A673 (cell line): ENCODE measurements around the gene DMD. TPM values are rescaled to one million over a fixed set of nuclear protein-coding genes. Genes with fewer than 3 reads are reported as not detected.

Source experiments
- BruUV-seq: library from RNA; stranded (reverse); fragments of 400-500 nt; replicated peaks from 2 replicates; lab custom pipeline; 2021; lab: Mats Ljungman, UMichigan
- CTCF ChIA-PET: fragments of 300-600 bp; sonication (Branson Sonifier 250); formaldehyde crosslinking; loops from one replicate; lab custom pipeline; 2022; ENCODE audit warnings: antibody characterized with exemption; lab: Charles Lee
- POLR2A ChIA-PET: fragments of 300-600 bp; sonication (Branson Sonifier 250); formaldehyde crosslinking; loops from one replicate; lab custom pipeline; 2022; ENCODE audit warnings: antibody characterized with exemption; ENCODE audit not compliant: low non-redundant PET; lab: Charles Lee
- DNase-seq: peaks from one replicate; pipeline ENCODE4 v3.0.0-alpha.2; 2015; ENCODE audit warnings: low spot score
- H3K27ac ChIP-seq: fragments of 200-600 bp; sonication (generic); 2 replicates; pipeline ENCODE4 v1.5.1; 2016; ENCODE audit warnings: mixed run types, low read depth, mild to moderate bottlenecking, mixed read lengths, antibody characterized with exemption, low read length; ENCODE audit not compliant: poor library complexity, severe bottlenecking
- H3K27me3 ChIP-seq: fragments of 200-600 bp; sonication (generic); replicated peaks from 2 replicates; pipeline ENCODE4 v1.6.1; 2017; ENCODE audit warnings: mixed run types, low read depth, mild to moderate bottlenecking, mixed read lengths, antibody characterized with exemption, low read length; ENCODE audit not compliant: insufficient read depth, poor library complexity
- H3K36me3 ChIP-seq: fragments of 200-600 bp; sonication (generic); 2 replicates; pipeline ENCODE4 v1.6.1; 2016; ENCODE audit warnings: mixed run types, mild to moderate bottlenecking, mixed read lengths, antibody characterized with exemption, low read length; ENCODE audit not compliant: insufficient read depth, poor library complexity, severe bottlenecking
- H3K4me1 ChIP-seq: fragments of 200-600 bp; sonication (generic); 2 replicates; pipeline ENCODE4 v1.6.1; 2017; ENCODE audit warnings: mixed run types, mild to moderate bottlenecking, mixed read lengths, antibody characterized with exemption, low read length; ENCODE audit not compliant: insufficient read depth, poor library complexity, severe bottlenecking
- H3K4me3 ChIP-seq: fragments of 200-600 bp; sonication (generic); 2 replicates; pipeline ENCODE4 v1.5.1; 2016; ENCODE audit warnings: low read depth, mixed run types, mild to moderate bottlenecking, mixed read lengths, low read length; ENCODE audit not compliant: poor library complexity, severe bottlenecking
- H3K9me3 ChIP-seq: fragments of 200-600 bp; sonication (generic); 2 replicates; pipeline ENCODE4 v1.6.1; 2016; ENCODE audit warnings: mixed run types, low read depth, mild to moderate bottlenecking, mixed read lengths, antibody characterized with exemption, low read length; ENCODE audit not compliant: poor library complexity, severe bottlenecking
- EZH2 ChIP-seq: fragments of 200-600 bp; sonication (generic); IDR thresholded peaks from 2 replicates; pipeline ENCODE4 v1.6.1; 2017; ENCODE audit warnings: borderline replicate concordance, low read depth, mild to moderate bottlenecking, mixed read lengths, antibody characterized with exemption, low read length; ENCODE audit not compliant: poor library complexity, severe bottlenecking
- intact Hi-C: fragments of 100-400 bp; cut with micrococcal nuclease; formaldehyde crosslinking; loops from one replicate; pipeline ENCODE4 v1.10.0; 2022; ENCODE audit not compliant: unreplicated experiment
- total RNA-seq: library from RNA; stranded (reverse); gene quantifications from 2 replicates; pipeline ENCODE4 v1.2.3, GENCODE V29; 2021
- TF ChIP-seq, protein P1 (sequence below): fragments of 300-800, 200-600 bp; sonication (generic); conservative IDR thresholded peaks from 2 replicates; pipeline ENCODE4 v1.5.1; 2017; ENCODE audit warnings: low read depth, mild to moderate bottlenecking, antibody characterized with exemption, low read length, moderate library complexity, mixed read lengths

The DMD gene
- total RNA-seq, 1 experiment from 2014 or later: 5.4 TPM

DNA sequence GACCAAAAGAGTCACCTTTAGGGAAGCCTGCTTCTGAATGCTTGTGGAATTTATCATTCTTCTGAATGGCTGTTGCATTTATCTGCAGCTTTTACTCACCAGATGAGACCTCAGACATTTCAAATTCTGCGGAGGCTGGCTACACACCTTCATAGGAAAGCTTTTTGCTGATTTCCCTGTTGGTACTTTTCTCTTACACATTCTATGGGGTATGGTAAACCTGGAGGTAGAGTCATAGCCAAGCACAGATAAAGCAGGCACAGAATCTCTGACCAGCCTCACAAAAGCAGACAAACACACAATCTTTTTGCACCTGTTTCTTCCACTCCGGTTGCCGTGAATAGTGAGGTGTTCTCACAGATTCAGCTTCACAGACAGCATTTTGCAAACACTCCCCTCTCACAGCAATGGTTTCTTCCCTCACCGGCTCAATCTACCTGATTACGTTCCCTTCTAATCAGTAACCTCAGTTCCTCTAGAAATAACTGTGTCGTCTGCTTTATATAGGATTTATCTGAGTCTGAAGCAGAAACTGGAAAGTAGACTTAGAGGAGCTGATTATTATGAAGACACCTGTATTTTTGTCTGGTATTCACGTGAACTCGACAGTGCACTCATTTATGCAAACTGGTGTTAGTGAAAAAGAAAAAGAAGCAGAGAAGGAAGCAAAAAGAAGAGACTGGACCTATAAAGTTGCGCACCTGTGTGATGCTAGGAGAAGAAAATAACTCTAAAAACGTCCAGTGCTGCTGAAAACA lies 83.1 kb downstream of the DMD start:
- Histone ChIP-seq H3K9me3 (no peaks in the 10 kb centered on the region), H3K4me3 (no peak overlapping the region), H3K36me3 (no peaks in the 10 kb centered on the region), H3K27me3 (no peaks in the 10 kb centered on the region), H3K27ac (no peak overlapping the region), H3K4me1 (no peaks in the 10 kb centered on the region)
- no TSS peak for BruUV-seq
- ChIA-PET CTCF (no interaction called here), POLR2A (no interaction called here)
- DNase-seq: no peak
- TF ChIP-seq, protein P1, sequence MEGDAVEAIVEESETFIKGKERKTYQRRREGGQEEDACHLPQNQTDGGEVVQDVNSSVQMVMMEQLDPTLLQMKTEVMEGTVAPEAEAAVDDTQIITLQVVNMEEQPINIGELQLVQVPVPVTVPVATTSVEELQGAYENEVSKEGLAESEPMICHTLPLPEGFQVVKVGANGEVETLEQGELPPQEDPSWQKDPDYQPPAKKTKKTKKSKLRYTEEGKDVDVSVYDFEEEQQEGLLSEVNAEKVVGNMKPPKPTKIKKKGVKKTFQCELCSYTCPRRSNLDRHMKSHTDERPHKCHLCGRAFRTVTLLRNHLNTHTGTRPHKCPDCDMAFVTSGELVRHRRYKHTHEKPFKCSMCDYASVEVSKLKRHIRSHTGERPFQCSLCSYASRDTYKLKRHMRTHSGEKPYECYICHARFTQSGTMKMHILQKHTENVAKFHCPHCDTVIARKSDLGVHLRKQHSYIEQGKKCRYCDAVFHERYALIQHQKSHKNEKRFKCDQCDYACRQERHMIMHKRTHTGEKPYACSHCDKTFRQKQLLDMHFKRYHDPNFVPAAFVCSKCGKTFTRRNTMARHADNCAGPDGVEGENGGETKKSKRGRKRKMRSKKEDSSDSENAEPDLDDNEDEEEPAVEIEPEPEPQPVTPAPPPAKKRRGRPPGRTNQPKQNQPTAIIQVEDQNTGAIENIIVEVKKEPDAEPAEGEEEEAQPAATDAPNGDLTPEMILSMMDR: no peak
- TF ChIP-seq EZH2: no peak
- intact Hi-C loops: no loop called here

DNA sequence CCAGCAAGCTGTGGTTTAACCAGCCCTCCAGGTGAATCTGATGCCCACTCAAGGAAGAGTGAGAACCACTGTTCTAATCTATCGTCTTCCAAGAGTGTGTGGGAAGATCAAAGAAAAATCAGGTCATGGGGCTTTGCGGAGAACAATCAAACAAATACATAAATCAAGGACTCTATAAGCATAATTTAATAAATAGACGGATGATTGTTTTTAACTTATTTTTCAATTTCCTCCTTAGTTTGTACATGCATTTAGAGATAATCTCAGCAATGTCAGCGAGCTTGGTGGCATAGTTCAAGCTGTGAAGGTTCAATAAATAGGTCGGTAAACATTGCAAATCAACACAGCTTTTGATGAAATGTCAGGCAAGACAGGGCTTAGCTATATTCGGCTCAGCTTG lies 84.9 kb downstream of the DMD start:
- ChIA-PET POLR2A (no interaction called here), CTCF (no interaction called here)
- Histone ChIP-seq H3K27ac (no peak overlapping the region), H3K27me3 (no peaks in the 10 kb centered on the region), H3K9me3 (no peaks in the 10 kb centered on the region), H3K4me3 (no peak overlapping the region), H3K36me3 (no peaks in the 10 kb centered on the region), H3K4me1 (no peaks in the 10 kb centered on the region)
- intact Hi-C loops: no loop called here
- no peak for DNase-seq
- no TSS peak for BruUV-seq
- TF ChIP-seq, protein P1: no peak
- TF ChIP-seq EZH2: no peak

DNA sequence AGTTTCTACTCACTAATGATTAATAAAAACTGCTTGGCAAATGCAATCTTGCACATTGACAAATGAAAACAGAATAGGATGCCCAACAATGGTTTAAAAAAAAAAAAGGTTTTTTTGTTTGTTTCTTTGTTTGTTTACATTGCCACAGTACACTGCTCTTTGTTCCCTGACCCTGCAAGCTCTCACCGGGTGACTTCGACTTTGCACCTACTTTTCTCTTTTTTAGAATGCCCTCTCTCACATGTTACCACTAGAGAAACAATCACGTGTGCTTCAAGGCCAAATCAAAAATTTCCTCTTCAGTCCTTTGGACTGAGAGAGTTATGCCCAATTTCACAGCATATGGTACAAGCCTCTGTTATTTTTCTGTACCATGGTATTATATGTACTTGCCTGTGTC lies 101.5 kb downstream of the DMD start:
- H3K27ac ChIP-seq: no peak overlapping the region
- H3K36me3 ChIP-seq: no peaks in the 10 kb centered on the region
- ChIA-PET CTCF (no interaction called here), POLR2A (no interaction called here)
- no peaks in the 10 kb centered on the region for H3K27me3 ChIP-seq
- intact Hi-C loops: no loop called here
- no TSS peak for BruUV-seq
- no peak for DNase-seq
- no peak overlapping the region for H3K4me3 ChIP-seq
- no peak for TF ChIP-seq EZH2
- TF ChIP-seq, protein P1: no peak
- H3K4me1 ChIP-seq: no peaks in the 10 kb centered on the region
- H3K9me3 ChIP-seq: no peaks in the 10 kb centered on the region
